GM12892 (cell line): ENCODE results near the gene RNU11.
"Not testable (repeated sequence)": the region's sequence is repeated elsewhere in the genome, so short reads cannot be mapped to it uniquely, and the experiment has no call there.

Source experiments
- POLR2A ChIP-seq: IDR thresholded peaks from 2 replicates; pipeline ENCODE4 v1.6.1; 2011; ENCODE audit warnings: low read depth, low read length, control low read depth
- POLR2AphosphoS5 ChIP-seq: IDR thresholded peaks from 2 replicates; pipeline ENCODE4 v1.6.1; 2011; ENCODE audit warnings: low read depth, low read length, control low read depth
- TAF1 ChIP-seq: IDR thresholded peaks from 2 replicates; pipeline ENCODE4 v1.6.1; 2011; ENCODE audit warnings: low read depth, mild to moderate bottlenecking, control low read depth, low read length, borderline replicate concordance

- TF ChIP-seq POLR2AphosphoS5, POLR2A, TAF1: not testable (repeated sequence)
These were observed 24.6 kb downstream of the RNU11 start for GRCh38 chr1:28672971-28673370.
